HG03097 (cell line): ENCODE data around the gene ERO1B.
A peak's percentile ranks its signal among the peaks of the same experiment; 100 is the strongest.

ENCODE experiments used
- ATAC-seq: cut with Tn5 transposase; IDR thresholded peaks from one replicate; pipeline ENCODE4 v1.9.1; 2021; ENCODE audit not compliant: unreplicated experiment, low FRiP score

The ERO1B gene

GRCh38 chr1:236301080-236301957 lies 19.6 kb upstream of the ERO1B start:
- no peak for ATAC-seq

- ATAC-seq, result no peak
Measured at GRCh38 chr1:236297161-236297560, 15.4 kb upstream of the ERO1B start.

GRCh38 chr1:236292425-236292824 lies 10.7 kb upstream of the ERO1B start:
- no peak for ATAC-seq

- no peak for ATAC-seq
Measured at GRCh38 chr1:236289492-236290131, 7.9 kb upstream of the ERO1B start.

GRCh38 chr1:236288620-236288976 lies 6.8 kb upstream of the ERO1B start:
- ATAC-seq, result no peak

- no peak for ATAC-seq
Measured at GRCh38 chr1:236287757-236288619, 6.2 kb upstream of the ERO1B start.

- ATAC-seq, result no peak
Measured at GRCh38 chr1:236287356-236287755, 5.6 kb upstream of the ERO1B start.

- ATAC-seq, result peak; percentile 34
Measured at GRCh38 chr1:236284291-236284721, 2.5 kb upstream of the ERO1B start.

- no peak for ATAC-seq
Measured at GRCh38 chr1:236282719-236283118, 961 bp upstream of the ERO1B start.

- ATAC-seq, result peak; percentile 3
Measured at GRCh38 chr1:236282425-236282716, 613 bp upstream of the ERO1B start.

GRCh38 chr1:236281198-236281653 lies 532 bp downstream of the ERO1B start:
- no peak for ATAC-seq

- no peak for ATAC-seq
Measured at GRCh38 chr1:236280438-236281197, 1.1 kb downstream of the ERO1B start.

- no peak for ATAC-seq
Measured at GRCh38 chr1:236275586-236275985, 6.2 kb downstream of the ERO1B start.

GRCh38 chr1:236275061-236275460 lies 6.7 kb downstream of the ERO1B start:
- ATAC-seq, result no peak

GRCh38 chr1:236273358-236273757 lies 8.4 kb downstream of the ERO1B start:
- ATAC-seq, result no peak

- ATAC-seq, result no peak
Measured at GRCh38 chr1:236269439-236269838, 12.3 kb downstream of the ERO1B start.

GRCh38 chr1:236261898-236262297 lies 19.9 kb downstream of the ERO1B start:
- no peak for ATAC-seq

- ATAC-seq, result no peak
Measured at GRCh38 chr1:236261033-236261432, 20.7 kb downstream of the ERO1B start.

- no peak for ATAC-seq
Measured at GRCh38 chr1:236259043-236259442, 22.7 kb downstream of the ERO1B start.

- ATAC-seq, result no peak
Measured at GRCh38 chr1:236258114-236258622, 23.6 kb downstream of the ERO1B start.
